HG03097 (cell line): ENCODE measurements around the gene ADAMTS2.

Experiments
- ATAC-seq: cut with Tn5 transposase; IDR thresholded peaks from one replicate; pipeline ENCODE4 v1.9.1; 2021; ENCODE audit not compliant: unreplicated experiment, low FRiP score

ADAMTS2 gene

GRCh38 chr5:179301376-179301775 is 43.9 kb downstream of the ADAMTS2 start:
- no peak for ATAC-seq

DNA sequence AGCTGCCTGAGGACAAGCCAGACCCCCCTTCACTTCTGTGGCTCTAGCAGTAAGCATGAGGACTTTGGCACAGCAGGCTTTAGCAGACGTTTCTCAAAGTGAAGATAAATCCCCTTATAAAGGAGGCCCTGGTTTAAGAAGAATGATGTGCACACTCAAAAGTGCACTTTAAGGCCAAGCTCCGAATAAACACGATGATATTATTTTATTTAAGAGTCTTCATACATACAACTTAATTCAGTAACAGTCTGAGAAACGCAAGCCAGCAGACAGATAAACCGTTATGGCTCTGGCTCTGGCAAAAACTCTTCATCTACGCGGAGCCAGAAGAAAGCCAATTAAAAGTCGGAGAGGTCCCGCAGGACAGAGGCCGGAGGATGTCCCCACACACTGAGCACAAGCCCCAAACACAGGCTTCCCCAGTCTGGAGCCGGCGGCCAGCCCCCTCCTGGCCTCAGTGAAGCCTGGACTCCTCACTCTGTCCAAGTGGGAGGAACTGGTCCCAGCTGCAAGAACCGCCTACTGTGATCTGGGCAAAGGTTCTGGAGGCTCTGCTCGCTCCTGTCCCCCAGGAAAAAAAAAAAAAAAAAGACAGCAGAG is 44.6 kb downstream of the ADAMTS2 start:
- ATAC-seq: no peak

GRCh38 chr5:179298181-179298993 is 46.9 kb downstream of the ADAMTS2 start:
- no peak for ATAC-seq

DNA sequence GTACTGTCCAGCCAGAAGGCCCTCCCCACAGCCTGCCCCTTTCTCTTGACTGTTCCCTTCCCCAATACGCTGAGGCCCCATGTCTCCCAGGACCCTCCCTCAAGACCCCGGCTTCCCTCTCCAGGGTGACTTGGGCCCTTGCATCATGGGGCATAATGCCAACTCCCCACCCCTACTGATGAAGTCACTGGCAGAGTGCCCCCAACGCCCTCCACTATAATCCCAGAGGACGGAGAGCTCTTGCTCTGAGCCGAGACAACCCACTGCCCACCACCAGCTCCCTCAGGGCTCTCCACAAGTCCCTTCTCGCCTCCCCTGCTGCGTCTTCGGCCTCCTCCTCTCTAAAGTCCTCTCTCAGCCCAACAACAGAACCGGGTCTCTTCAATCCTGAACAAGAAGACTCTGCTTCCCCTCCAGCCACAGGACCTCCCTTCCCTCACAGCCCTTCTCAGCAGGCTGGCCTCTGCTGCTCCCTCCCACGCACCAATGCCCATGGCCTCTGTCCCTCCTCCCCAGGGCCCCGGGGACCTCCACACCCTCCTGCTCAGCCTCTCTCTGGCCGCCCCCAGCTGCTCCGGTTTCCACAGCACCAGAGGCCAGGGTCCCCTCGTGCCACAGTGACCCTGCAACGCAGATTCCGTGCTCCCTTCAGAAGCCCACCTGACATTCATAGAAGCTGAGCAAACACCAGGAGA is 47.6 kb downstream of the ADAMTS2 start:
- ATAC-seq: no peak

GRCh38 chr5:179297026-179297425 is 48.2 kb downstream of the ADAMTS2 start:
- ATAC-seq: no peak

- ATAC-seq: no peak
Observed at GRCh38 chr5:179296150-179296821, 49.0 kb downstream of the ADAMTS2 start.

GRCh38 chr5:179295778-179296149 is 49.5 kb downstream of the ADAMTS2 start:
- ATAC-seq: no peak

DNA sequence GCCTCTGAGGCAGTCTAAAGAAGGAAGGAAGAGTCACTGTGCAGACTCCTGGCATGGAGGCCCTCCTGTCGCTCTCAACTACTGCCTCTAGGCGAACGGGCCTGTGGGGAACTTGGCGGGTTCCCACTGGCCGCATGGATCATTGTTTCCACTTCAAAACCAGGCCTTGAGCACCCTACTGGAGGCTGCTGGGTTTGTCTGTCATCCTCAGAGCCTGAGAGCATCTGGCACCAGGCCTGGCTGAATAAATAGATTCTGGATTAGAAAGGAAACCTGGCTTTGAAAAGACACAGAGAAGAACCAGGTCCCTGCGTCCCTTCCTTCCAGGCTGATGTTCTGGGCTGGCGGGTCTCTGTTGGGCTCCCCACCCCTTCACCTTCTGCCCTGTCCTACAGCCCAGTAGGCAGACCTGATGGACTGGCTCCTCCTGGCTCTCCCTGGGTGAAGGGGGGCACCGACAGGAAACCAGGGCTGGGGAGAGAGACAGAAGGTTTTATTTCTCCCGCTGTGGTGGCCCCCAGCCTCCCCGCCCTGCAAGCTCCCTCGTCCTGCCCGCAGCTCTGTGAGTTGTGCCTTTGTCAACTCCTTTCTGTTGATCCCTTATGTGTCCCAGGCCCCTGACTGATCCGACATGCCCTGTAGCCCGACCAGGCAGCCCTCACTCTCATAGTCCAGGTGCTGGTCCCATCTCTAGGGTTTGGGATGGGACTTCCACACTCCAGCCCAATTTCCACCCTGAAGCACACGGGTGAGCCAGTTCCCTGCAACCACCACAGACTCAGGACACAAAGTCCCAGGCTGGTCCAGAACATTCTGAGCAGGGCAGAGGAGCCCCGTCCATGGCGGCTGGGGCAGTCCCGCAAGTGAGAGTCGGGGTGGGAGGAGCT is 50.1 kb downstream of the ADAMTS2 start:
- no peak for ATAC-seq

- no peak for ATAC-seq
Observed at GRCh38 chr5:179294131-179294780, 51.0 kb downstream of the ADAMTS2 start.

GRCh38 chr5:179292681-179293635 is 52.3 kb downstream of the ADAMTS2 start:
- no peak for ATAC-seq

- no peak for ATAC-seq
Observed at GRCh38 chr5:179292202-179292601, 53.1 kb downstream of the ADAMTS2 start.

DNA sequence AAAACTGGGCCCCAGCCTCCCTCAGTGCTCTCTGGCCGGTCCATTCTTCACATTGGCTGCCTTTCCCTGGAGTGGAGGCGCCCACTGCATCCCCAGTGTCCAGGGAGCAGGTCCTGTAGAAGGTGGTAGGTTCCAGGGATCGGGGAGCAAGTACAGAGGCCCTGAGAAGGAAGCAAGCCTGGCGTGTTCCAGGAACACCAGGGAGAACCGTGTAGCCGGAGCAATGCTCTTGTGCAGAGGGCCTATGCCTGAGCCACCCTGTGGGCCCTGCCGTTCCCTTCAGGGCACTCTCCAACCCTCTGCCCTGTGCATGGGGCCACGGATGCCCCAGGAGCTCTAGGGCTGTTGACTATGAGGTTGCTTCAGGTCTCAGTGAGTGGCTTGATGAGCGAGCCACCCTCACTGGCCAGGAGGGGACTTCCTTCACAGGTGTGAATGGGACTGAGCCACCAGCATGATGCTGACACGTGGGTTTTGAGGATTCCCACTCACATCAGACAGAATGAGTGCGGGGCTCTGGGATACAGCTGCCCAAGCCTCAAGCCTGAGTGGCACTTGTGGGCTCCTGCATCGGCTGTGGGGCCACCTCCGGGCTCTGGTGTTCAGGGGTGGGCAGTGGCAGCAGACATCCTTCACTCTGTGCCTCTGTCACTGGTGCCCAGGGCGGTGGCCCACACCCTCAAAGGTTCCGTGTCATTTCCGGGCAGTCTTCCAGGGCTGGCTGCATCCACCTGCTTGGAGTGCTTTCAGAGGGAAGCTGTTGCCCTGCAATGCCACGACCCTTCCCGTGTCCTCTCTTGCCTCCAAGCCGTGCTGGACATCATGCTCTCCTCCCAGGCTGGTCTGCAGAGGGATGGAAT is 54.4 kb downstream of the ADAMTS2 start:
- no peak for ATAC-seq

- no peak for ATAC-seq
Observed at GRCh38 chr5:179289756-179290385, 55.4 kb downstream of the ADAMTS2 start.

DNA sequence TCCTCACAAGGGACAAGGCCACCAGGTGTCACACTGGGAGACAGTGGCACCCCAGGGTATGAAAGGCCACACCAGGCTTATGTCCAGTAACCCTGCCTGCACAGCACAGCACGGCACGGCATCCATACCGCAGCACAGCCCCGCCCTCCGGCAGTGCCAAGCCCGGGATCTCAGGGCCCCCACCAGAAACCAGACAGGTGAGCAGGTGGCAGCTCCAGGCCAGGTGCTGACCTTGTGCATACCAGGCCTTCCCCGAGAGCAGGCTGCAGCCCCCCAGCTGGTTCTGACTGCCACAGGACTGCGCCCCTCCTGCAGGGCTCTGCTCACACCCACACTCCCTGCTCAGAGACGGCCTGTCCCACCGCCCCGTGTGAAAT is 56.5 kb downstream of the ADAMTS2 start:
- ATAC-seq: no peak

DNA sequence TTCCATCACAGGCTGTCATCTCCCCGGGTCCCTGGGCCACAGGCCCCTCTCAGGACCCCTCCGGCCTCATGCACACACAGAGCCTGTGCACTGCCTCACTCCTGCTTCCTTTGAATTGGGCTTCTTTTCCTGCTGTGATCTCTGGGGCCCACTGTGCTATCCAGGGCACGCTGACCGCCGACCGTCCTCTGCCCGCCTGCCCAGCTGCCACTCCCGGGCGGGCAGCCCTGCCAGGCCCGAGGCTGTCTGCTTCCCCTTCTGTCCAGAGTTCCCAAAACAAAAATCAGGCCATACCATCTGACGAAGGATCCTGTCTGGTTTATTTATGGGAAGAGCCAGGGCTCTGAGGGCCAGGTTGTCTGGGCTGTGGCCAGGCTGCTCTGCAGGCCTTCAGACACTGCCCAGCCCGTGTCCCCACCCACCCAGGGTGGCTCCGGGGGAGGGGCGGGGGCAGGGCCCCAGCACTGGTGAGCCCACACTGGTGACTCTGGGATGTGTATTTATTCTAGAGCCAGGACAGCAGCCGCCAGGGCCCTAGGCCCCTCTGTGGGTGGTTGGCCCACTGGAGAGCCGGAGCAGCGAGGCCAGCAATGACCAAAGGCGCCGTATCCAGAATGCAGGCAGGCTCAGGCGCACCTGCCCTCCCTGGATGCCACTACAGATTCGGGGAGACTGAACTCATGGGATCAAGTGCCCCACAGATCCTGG is 57.0 kb downstream of the ADAMTS2 start:
- ATAC-seq: no peak

DNA sequence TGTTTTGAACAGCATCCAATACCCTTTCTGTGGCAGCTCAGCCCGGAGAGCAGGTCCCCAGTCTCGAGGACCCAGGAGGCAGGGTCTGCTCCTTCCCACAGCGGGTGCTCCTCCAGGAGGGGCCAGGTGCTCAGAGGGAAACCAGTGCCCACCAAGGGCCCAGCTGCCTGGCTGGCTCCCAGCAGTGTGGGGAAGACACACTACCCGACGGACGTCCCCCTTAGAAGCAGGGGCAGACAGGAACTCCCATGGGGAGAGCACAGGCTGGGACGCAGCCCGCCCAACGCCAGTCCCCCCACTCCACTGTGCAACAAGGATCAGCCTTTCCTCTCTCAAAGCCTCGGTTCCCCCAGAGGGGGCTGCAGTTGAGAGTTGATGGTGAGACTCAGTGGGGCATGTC is 57.6 kb downstream of the ADAMTS2 start:
- no peak for ATAC-seq

DNA sequence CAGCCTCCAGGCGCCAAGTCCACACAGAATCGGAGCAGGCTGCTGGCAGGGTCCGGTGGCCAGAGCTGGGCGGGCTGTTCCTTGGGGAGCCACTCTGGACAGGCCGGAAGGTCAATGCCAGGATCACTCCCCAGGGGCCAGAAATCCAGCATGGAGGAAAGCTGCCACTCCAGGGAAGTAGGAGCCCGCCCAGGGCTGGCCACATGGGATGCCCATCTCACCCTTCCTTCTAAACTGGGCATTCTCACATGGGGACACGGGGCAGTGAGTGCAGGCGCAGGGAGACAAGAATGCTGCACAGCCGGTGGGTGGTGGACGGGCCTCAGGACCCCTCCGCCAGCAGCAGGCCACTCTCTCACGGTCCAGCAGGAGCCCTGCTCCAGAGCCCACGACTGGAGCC is 58.2 kb downstream of the ADAMTS2 start:
- no peak for ATAC-seq
